Measurements from ENCODE around the gene CMBL.
"Not testable (repeated sequence)": the region's sequence is repeated elsewhere in the genome, so short reads cannot be mapped to it uniquely, and the experiment has no call there.

DNA sequence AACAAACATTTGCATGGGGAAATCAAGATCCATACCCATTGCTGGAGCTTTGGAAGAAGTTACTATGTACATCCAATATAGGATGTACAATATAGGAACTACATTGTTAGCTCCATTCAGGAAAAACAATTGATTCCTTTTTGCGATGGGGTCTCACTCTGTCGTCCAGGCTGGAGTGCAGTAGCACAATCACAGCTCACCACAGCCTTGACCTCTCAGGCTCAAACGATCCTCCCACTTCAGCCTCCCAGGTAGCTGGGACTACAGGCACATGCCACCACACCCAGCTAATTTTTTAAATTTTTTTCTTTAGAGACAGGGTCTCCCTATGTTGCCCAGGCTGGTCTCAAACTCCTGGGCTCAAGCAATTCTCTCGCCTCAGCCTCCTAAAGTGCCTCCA is 60.5 kb downstream of the CMBL start:
- TF ChIP-seq, protein P1, sequence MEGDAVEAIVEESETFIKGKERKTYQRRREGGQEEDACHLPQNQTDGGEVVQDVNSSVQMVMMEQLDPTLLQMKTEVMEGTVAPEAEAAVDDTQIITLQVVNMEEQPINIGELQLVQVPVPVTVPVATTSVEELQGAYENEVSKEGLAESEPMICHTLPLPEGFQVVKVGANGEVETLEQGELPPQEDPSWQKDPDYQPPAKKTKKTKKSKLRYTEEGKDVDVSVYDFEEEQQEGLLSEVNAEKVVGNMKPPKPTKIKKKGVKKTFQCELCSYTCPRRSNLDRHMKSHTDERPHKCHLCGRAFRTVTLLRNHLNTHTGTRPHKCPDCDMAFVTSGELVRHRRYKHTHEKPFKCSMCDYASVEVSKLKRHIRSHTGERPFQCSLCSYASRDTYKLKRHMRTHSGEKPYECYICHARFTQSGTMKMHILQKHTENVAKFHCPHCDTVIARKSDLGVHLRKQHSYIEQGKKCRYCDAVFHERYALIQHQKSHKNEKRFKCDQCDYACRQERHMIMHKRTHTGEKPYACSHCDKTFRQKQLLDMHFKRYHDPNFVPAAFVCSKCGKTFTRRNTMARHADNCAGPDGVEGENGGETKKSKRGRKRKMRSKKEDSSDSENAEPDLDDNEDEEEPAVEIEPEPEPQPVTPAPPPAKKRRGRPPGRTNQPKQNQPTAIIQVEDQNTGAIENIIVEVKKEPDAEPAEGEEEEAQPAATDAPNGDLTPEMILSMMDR (conservative IDR thresholded peaks at IDR 0.05; ENCODE audit: low read length) = not testable (repeated sequence)
- not testable (repeated sequence) for TF ChIP-seq EZH2phosphoT487 (IDR thresholded peaks at IDR 0.05; ENCODE audit: borderline replicate concordance, low read depth, low read length)
